PFSK-1 (cell line): Measurements from ENCODE around the gene DMAC2.

Experiments
- POLR2AphosphoS5 ChIP-seq: IDR thresholded peaks from 2 replicates; pipeline ENCODE4 v1.6.1; 2012; ENCODE audit warnings: low read depth, mild to moderate bottlenecking, control low read depth, low read length, moderate library complexity
- SIN3A ChIP-seq: IDR thresholded peaks from 2 replicates; pipeline ENCODE4 v1.6.1; 2012; ENCODE audit warnings: mild to moderate bottlenecking, low read length, moderate library complexity, borderline replicate concordance; ENCODE audit not compliant: insufficient read depth
- TAF1 ChIP-seq: IDR thresholded peaks from 2 replicates; pipeline ENCODE4 v1.6.1; 2012; ENCODE audit warnings: low read length, control low read depth, borderline replicate concordance; ENCODE audit not compliant: insufficient read depth
- TF ChIP-seq, protein P1 (sequence below), 2 experiments: IDR thresholded peaks; 2 replicates each; pipeline versions ENCODE4 v1.6.1 to v1.8.0; 2011 to 2012; ENCODE audit warnings: low read depth in 2 of 2, low read length in 2 of 2, control low read depth in 1 of 2, inconsistent platforms in 1 of 2, mild to moderate bottlenecking in 1 of 2, moderate library complexity in 1 of 2; ENCODE audit not compliant: insufficient read depth in 1 of 2

DNA sequence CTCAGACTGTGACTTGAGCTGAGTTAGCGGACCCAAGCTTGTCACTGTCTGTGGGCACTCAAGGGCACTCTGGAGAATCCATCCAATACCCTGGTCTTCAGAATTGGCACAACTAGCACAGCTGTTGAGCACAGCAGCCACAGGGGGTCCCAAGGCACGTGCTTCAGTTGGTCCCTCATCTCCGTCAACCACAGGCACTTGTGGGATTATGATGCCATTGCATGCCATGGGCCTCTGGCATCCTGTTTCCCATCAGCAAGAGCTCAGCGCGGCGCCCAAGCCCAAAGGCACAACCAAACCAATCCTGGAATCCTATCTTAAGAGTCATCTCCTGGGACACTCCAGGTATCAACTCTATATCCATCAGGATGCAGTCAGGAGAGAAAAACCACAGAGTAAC is 8.8 kb downstream of the DMAC2 start:
- TF ChIP-seq SIN3A (no peak), TAF1 (no peak), POLR2AphosphoS5 (no peak; the same call in 1 of the 2 replicates)
- TF ChIP-seq, protein P1, sequence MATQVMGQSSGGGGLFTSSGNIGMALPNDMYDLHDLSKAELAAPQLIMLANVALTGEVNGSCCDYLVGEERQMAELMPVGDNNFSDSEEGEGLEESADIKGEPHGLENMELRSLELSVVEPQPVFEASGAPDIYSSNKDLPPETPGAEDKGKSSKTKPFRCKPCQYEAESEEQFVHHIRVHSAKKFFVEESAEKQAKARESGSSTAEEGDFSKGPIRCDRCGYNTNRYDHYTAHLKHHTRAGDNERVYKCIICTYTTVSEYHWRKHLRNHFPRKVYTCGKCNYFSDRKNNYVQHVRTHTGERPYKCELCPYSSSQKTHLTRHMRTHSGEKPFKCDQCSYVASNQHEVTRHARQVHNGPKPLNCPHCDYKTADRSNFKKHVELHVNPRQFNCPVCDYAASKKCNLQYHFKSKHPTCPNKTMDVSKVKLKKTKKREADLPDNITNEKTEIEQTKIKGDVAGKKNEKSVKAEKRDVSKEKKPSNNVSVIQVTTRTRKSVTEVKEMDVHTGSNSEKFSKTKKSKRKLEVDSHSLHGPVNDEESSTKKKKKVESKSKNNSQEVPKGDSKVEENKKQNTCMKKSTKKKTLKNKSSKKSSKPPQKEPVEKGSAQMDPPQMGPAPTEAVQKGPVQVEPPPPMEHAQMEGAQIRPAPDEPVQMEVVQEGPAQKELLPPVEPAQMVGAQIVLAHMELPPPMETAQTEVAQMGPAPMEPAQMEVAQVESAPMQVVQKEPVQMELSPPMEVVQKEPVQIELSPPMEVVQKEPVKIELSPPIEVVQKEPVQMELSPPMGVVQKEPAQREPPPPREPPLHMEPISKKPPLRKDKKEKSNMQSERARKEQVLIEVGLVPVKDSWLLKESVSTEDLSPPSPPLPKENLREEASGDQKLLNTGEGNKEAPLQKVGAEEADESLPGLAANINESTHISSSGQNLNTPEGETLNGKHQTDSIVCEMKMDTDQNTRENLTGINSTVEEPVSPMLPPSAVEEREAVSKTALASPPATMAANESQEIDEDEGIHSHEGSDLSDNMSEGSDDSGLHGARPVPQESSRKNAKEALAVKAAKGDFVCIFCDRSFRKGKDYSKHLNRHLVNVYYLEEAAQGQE (IDR thresholded peaks at IDR 0.05; ENCODE audit: insufficient read depth in 1 of 2, low read depth in 2 of 2, low read length in 2 of 2): no peak
